A673 (cell line): ENCODE data around the gene RFX6.

ENCODE experiments used
- CTCF ChIP-seq: fragments of 300-800, 200-600 bp; sonication (generic); conservative IDR thresholded peaks from 2 replicates; pipeline ENCODE4 v1.5.1; 2017; ENCODE audit warnings: low read depth, mild to moderate bottlenecking, antibody characterized with exemption, low read length, moderate library complexity, mixed read lengths
- EZH2 ChIP-seq: fragments of 200-600 bp; sonication (generic); IDR thresholded peaks from 2 replicates; pipeline ENCODE4 v1.6.1; 2017; ENCODE audit warnings: borderline replicate concordance, low read depth, mild to moderate bottlenecking, mixed read lengths, antibody characterized with exemption, low read length; ENCODE audit not compliant: poor library complexity, severe bottlenecking

GRCh38 chr6:116887168-116887567 is 10.1 kb downstream of the RFX6 start:
- TF ChIP-seq CTCF = no peak
- no peak for TF ChIP-seq EZH2
